NCI-H1436 (cell line): ENCODE data around the gene PLCXD1.
"Not testable (repeated sequence)": the region's sequence is repeated elsewhere in the genome, so short reads cannot be mapped to it uniquely, and the experiment has no call there.

ENCODE experiments used
- DNase-seq: peaks from one replicate; lab custom pipeline; 2025; lab: John Stamatoyannopoulos, UW

PLCXD1 gene

DNA sequence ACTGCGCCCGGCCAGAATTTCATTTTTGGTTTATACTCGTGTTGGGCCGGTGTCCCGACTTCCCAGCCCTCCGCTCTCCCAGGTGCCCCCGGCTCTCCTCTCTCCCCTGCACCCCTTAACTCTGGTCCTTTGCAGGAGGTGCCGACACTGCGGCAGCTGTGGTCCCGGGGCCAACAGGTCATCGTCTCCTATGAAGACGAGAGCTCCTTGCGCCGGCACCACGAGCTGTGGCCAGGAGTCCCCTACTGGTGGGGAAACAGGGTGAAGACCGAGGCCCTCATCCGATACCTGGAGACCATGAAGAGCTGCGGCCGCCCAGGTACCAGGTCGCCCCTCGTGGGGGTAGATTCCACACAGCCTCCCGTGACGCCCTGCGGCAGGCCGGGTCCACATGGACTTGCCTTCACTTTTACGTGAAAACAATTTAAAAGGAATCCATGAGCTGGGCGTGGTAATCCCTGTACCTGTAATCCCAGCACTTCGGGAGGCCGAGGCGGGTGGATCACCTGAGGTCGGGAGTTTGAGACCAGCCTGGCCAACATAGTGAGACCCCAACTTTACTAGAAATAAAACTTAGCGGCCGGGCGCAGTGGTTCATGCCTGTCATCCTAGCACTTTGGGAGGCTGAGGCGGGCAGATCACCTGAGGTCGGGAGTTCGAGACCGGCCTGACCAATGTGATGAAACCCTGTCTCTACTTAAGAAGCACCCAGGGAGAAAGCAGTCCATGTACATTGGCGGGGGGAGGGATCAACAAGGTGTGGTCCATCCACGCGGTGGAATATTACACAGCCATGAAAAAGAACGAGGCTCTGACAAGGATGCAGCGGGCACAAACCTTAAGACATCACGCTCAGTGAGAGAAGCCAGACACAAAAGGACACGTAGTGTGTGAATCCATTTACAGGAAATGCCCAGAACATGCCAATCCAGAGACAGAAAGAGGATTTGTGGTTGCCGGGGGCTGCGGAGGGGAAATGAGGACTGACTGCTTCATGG, 12.0 kb downstream of the PLCXD1 start:
- no peak for DNase-seq

- no peak for DNase-seq
These were observed 14.0 kb downstream of the PLCXD1 start for GRCh38 chrX:295136-295535.

DNA sequence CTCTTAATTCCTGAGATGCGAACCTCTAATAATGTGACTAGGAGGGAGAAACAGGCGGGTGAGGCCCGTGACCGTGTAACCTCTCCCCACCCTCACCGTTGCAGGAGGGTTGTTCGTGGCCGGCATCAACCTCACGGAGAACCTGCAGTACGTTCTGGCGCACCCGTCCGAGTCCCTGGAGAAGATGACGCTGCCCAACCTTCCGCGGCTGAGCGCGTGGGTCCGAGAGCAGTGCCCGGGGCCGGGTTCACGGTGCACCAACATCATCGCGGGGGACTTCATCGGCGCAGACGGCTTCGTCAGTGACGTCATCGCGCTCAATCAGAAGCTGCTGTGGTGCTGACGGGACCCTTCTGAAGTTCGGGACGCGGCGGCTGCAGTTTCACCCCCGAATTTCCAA, 17.8 kb downstream of the PLCXD1 start:
- DNase-seq: no peak

DNA sequence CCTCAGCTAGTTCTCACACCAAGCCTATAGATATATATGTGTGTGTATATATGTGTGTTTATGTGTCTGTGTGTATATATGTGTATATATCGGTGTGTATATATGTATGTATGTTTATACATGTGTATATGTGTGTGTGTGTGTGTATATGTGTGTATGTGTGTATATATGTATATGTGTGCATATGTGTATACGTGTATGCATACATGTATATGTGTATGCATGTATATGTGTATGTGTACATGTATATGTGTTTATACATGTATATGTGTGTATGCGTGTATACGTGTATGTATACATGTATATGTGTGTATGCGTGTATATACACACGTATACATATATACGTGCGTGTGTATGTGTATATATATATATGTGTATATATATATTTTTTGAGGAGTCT, 19.2 kb downstream of the PLCXD1 start:
- no peak for DNase-seq

DNA sequence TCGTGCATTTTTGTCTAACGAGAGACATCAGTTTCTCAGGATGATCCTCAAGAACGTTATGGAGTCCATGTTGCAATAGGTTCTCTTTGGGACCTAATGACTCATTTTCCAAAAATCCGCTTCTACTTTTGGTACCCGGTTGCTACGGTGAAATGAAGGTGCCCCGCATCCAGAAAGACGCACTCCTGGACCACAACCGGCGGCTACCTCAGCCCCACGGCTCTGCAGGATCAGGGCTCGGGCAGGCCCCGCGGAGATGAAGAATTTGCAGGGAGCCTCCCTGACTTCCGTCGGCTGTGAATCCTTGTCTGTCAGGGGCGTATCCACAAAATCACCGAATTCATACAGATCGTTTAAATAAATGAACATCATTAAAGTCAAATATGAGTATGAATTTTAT, 21.8 kb downstream of the PLCXD1 start:
- no peak for DNase-seq

- not testable (repeated sequence) for DNase-seq
These were observed 24.8 kb downstream of the PLCXD1 start for GRCh38 chrX:305781-306613.

GRCh38 chrX:306614-307251, 25.6 kb downstream of the PLCXD1 start:
- not testable (repeated sequence) for DNase-seq

DNA sequence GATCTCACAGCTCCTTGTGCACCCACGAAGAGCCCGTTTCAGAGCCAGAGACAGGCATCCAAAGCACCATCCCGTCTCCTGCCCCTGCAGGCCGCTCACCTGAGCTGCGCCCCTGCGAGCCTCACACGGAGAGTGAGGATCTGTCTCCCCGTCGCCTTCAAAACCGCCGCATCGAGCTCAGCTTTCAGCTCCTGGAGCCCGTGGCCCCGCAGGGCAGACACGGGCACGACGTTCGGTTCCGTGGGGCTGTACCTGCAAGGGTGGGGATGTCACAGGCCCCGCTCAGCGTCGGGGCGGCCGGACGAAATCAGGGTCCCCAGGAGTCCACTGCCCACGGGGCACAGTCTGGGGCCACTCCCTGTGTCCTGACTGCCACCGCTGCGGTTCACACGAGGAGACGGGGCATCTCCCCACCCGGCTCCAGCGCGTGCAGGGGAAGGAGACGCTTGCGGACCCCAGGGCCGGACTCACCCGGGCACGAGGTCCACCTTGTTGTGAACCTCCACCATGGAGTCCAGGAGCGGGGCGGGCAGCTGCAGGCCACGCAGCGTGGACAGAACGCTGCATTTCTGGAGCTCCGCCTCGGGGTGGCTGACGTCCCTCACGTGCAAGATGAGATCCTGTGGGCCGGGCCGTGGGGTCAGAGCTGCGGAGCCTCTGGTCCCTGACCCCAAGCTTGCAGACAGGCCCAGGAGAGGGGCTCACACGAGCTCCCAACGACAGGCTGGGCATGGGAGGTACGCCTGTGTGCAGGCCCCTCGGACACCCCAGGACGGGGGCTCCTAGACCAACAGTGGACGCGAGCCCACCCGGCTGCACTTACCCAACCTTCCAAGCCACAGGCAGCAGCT, 26.3 kb downstream of the PLCXD1 start:
- no peak for DNase-seq

DNA sequence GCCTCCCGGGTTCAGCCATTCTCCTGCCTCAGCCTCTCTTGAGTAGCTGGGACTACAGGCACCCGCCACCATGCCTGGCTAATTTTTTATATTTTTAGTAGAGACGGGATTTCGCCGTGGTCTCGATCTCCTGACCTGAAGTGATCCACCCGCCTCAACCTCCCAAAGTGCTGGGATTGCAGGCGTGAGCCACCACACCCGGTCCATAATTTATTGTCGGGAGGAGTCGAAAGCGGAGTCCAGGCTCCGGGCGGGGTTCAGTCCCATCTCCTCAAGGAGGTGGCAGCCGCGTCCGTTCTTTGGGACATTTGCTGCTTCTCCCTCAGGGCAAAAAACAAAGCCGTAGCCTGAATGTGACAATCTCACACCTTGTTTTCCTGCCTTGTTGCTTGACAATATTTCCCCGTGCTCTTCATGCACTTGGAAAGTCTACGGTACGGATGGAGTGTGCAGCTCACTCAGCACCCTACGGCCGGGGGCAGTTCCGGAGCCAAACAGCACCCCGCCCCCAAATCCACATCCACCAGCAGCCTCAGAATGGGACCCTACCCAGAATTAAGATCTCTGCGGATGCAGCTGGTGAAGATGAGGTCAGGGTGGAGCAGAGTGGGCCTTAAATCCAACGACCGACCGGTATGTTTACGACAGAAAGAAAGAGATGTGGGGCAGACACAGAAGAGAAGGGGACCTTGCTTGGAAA, 27.8 kb downstream of the PLCXD1 start:
- no peak for DNase-seq

DNA sequence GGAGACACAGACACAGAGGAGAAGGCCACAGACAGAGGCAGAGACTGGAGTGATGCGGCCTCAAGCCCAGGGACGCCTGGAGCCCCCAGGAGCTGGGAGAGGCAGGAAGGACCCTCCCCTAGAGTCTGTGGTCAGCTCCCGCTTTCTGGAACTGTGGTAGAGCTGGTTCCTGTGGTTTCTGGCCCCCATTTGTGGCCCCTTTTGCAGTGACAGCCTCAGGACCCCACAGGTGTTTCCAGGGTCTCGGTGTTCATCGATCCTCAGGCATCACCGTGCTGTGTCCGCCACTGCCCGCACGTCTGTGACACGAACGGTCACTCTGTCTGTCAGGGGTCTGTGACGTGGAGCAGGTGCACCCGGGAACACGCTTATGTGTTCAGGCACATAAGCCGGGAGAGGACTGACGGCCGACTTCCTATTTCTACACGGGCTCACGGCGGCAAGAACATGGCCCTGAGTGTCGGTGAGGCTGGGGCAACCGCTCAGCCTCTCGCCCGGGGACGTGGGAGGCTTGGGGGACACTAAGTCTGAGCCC, 29.5 kb downstream of the PLCXD1 start:
- no peak for DNase-seq

GRCh38 chrX:311156-312129, 30.3 kb downstream of the PLCXD1 start:
- DNase-seq: no peak

DNA sequence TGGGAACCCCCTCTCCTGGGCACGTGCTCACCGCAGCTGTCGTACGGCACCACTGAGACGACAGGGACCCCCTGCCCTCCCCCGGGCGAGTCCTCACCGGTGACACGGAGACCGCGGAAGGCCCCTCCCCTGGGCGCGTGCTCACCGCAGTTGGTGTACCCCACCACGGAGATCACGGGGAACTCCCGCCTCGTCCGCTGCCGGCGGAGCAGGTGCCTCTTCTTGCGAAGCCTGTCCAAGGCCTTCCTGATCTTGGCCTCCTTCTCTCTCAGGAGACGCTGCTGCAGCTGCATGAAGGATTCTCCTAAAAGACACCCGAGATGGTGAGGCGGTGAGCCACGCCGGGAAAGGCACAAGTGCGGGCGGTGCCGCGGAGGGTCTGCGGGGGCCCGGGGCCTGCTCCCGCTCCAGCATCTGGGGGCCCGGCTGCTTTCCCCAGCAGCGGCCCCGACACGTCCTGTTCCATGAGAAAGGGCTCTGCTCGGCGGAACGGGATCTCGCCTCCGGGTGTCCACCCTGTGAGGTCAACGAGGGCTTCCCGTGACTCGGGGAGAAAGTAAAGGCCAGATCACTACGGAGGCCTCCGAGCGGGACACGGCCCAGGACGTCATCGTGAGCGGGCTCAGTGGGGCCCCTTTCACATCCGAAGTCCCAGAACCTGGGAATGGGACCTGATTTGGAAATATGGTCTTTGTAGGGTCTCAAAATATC, 31.6 kb downstream of the PLCXD1 start:
- DNase-seq: no peak

DNA sequence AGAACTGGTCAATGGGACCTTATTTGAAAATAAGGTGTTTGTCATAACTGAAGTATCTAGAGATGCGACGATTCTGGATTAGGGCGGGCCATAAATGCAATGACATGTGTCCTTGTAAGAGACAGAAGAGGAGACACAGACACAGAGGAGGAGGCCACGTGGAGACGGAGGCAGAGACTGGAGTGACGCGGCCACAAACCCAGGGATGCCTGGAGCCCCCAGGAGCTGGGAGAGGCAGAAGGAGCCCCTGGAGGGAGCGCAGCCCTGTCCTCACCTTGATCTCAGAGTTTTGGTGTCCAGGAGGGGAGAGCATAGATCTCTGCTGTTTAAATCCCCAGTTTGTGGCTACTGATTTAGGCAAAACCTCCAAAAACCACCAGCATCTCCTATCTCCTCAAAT, 32.4 kb downstream of the PLCXD1 start:
- no peak for DNase-seq

DNA sequence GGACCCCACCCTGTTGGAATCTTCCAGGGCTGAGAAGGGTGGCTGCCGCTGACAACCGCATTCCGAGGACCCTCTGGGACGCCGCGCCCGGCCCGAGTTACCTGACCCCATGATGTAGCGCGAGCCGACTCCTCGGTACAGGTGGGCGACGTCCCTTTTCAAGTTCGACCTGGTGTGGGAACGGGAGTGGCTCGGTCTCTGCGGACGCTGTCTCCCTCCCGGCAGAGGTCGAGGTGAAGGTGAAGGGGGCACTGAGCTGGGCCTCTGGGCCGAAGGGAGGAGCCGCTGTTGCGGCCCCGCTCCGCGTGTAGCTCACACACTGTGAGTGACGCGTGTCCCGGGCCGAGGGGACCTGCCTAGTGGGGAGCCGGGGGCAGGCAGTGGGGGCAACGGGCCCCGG, 32.9 kb downstream of the PLCXD1 start:
- DNase-seq: no peak

DNA sequence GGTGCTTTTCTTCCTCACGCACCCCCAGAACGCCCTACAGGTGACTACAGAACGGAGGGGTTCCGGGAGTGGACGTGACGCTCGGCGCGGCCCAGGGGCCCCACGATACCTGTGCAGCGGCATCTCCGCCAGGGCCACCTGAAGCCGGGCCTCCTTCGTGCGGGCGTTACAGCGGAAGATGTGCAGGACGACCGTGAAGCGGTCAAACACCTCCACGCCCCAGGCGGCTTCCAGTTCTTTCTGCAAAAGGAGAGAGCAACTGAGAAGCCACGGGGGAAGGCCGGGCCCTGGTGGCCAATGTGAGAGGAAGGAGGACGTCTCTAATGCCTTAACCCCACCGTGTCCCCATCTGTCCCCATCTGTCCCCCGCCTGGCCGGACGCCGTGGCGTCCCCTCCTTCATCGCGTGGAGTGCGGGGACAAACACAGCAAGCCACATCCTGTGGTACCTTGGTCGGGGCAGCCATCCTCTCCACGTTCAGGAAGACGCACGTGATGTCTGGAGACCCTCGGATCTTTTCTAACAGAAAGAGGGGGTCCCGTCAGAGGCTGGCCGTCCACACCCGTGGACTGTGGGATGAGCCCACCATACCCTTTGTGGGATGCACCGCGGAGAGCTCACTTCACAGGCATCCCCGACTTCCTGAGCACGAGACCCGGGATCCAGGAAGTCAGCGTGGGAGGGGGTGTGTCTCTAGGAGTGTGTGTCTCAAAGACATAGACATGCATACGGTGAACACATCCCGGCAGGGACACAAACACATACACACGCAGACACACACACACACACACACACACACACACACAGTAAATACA, 33.8 kb downstream of the PLCXD1 start:
- no peak for DNase-seq

- no peak for DNase-seq
These were observed 35.5 kb downstream of the PLCXD1 start for GRCh38 chrX:316351-317325.
